ENCODE results near the gene PODNL1. TPM values are rescaled to one million over a fixed set of nuclear protein-coding genes. Genes with fewer than 3 reads are reported as not detected.

Gene PODNL1
- polyA plus RNA-seq, 1 donor (not counting 4 experiments of a cell fraction or from before 2014, with no cell fraction given): 1.0 TPM

GRCh38 chr19:13899912-13900584, 38.2 kb downstream of the PODNL1 start:
- H3K9me3 ChIP-seq (ENCODE audit: control insufficient read depth, low read depth, low read length): no peaks in the 10 kb centered on the region
- H4K20me1 ChIP-seq (ENCODE audit: control insufficient read depth, extremely low read depth, insufficient read depth, low read length): no peaks in the 10 kb centered on the region
- DNase-seq (ENCODE audit: low read depth, low spot score): no peak
- H3K9ac ChIP-seq (ENCODE audit: control insufficient read depth, extremely low read depth, insufficient read depth, low read length): no peak overlapping the region
- no peaks in the 10 kb centered on the region for H3K9me1 ChIP-seq (ENCODE audit: control insufficient read depth, extremely low read depth, insufficient read depth, low read length)
- H3K4me1 ChIP-seq (ENCODE audit: control insufficient read depth, extremely low read depth, insufficient read depth, low read length): no peaks in the 10 kb centered on the region
- dilution Hi-C loops (cut with MboI; ENCODE audit: extremely low pct_ligation_motif_present, low sequenced_read_pairs): no loop called here
- H3K4me2 ChIP-seq (ENCODE audit: control insufficient read depth, extremely low read depth, insufficient read depth, low read depth, low read length): no peak overlapping the region
- FAIRE-seq: no peak
- no peak overlapping the region for H3K4me3 ChIP-seq (ENCODE audit: control insufficient read depth in 2 of 3, extremely low read depth in 1 of 3, insufficient read depth in 2 of 3, low read depth in 1 of 3, low read length in 3 of 3)
- no peak overlapping the region for H3K27ac ChIP-seq (ENCODE audit: control insufficient read depth, insufficient read depth, low read length)
- no peaks in the 10 kb centered on the region for H3K27me3 ChIP-seq (ENCODE audit: control insufficient read depth, extremely low read depth, insufficient read depth, low read length)
- no peak overlapping the region for H2AFZ ChIP-seq (ENCODE audit: control insufficient read depth, low read length)
- H3K36me3 ChIP-seq (ENCODE audit: control insufficient read depth in 2 of 2, extremely low read depth in 1 of 2, insufficient read depth in 2 of 2, low read length in 2 of 2): no peaks in the 10 kb centered on the region
- TF ChIP-seq EZH2 (IDR thresholded peaks at IDR 0.05; ENCODE audit: low read length): no peak
- no peak for TF ChIP-seq CTCF (optimal IDR thresholded peaks at IDR 0.05 in 1 of 3, IDR thresholded peaks at IDR 0.05 in 1 of 3, conservative IDR thresholded peaks at IDR 0.05 in 1 of 3; ENCODE audit: extremely low read depth in 1 of 3, insufficient read depth in 2 of 3, low read length in 3 of 3)
- H3K79me2 ChIP-seq (ENCODE audit: control insufficient read depth, insufficient read depth, low read length): no peaks in the 10 kb centered on the region

GRCh38 chr19:13899393-13899792, 38.8 kb downstream of the PODNL1 start:
- Histone ChIP-seq H4K20me1 (ENCODE audit: control insufficient read depth, extremely low read depth, insufficient read depth, low read length) (no peaks in the 10 kb centered on the region), H3K9ac (ENCODE audit: control insufficient read depth, extremely low read depth, insufficient read depth, low read length) (no peak overlapping the region), H2AFZ (ENCODE audit: control insufficient read depth, low read length) (no peak overlapping the region), H3K27me3 (ENCODE audit: control insufficient read depth, extremely low read depth, insufficient read depth, low read length) (no peaks in the 10 kb centered on the region), H3K36me3 (ENCODE audit: control insufficient read depth in 2 of 2, extremely low read depth in 1 of 2, insufficient read depth in 2 of 2, low read length in 2 of 2) (no peaks in the 10 kb centered on the region), H3K9me1 (ENCODE audit: control insufficient read depth, extremely low read depth, insufficient read depth, low read length) (no peaks in the 10 kb centered on the region), H3K27ac (ENCODE audit: control insufficient read depth, insufficient read depth, low read length) (no peak overlapping the region), H3K4me3 (ENCODE audit: control insufficient read depth in 2 of 3, extremely low read depth in 1 of 3, insufficient read depth in 2 of 3, low read depth in 1 of 3, low read length in 3 of 3) (no peak overlapping the region), H3K79me2 (ENCODE audit: control insufficient read depth, insufficient read depth, low read length) (no peaks in the 10 kb centered on the region), H3K4me1 (ENCODE audit: control insufficient read depth, extremely low read depth, insufficient read depth, low read length) (no peaks in the 10 kb centered on the region), H3K9me3 (ENCODE audit: control insufficient read depth, low read depth, low read length) (no peaks in the 10 kb centered on the region), H3K4me2 (ENCODE audit: control insufficient read depth, extremely low read depth, insufficient read depth, low read depth, low read length) (no peak overlapping the region)
- dilution Hi-C loops (cut with MboI; ENCODE audit: extremely low pct_ligation_motif_present, low sequenced_read_pairs): no loop called here
- TF ChIP-seq CTCF (optimal IDR thresholded peaks at IDR 0.05 in 1 of 3, IDR thresholded peaks at IDR 0.05 in 1 of 3, conservative IDR thresholded peaks at IDR 0.05 in 1 of 3; ENCODE audit: extremely low read depth in 1 of 3, insufficient read depth in 2 of 3, low read length in 3 of 3): no peak
- no peak for TF ChIP-seq EZH2 (IDR thresholded peaks at IDR 0.05; ENCODE audit: low read length)
- DNase-seq (ENCODE audit: low read depth, low spot score) (no peak), FAIRE-seq (no peak)

Measured in keratinocyte (primary cell).